Measurements from ENCODE around the gene PPP1R36. TPM values are rescaled to one million over a fixed set of nuclear protein-coding genes. Genes with fewer than 3 reads are reported as not detected.
A peak's percentile ranks its signal among the peaks of the same experiment; 100 is the strongest.

Gene PPP1R36
- total and polyA plus RNA-seq, 7 donors, result 1.1 to 8.6 (median 2.3) TPM; not detected in 2

DNA sequence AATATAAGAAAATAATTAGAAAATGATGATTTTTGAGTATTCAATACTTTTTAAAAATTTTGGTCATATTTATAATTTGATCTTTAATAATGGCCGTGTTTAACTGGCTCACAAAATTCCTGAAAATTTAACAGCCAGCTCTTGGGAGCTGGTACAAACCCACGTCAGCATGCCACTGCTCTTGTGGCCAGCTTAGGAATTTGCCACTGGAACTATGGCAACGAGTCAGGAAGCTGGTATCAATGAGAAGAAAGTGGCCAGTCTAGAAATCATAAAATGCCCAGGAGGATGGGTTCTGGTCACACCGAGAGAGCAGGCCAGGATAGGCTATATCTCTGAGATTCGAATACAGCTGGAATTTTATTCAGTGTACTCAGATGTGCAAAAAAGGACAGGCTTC lies 82.3 kb downstream of the PPP1R36 start:
- H3K27me3 ChIP-seq, result no peaks in the 10 kb centered on the region
- TF ChIP-seq POLR2AphosphoS5 (IDR thresholded peaks at IDR 0.05) (no peak), EP300 (IDR thresholded peaks at IDR 0.05) (no peak)
- no peak overlapping the region for H3K4me3 ChIP-seq
- DNase-seq, result peak; percentile 22
- no peaks in the 10 kb centered on the region for H3K36me3 ChIP-seq
- H3K9me3 ChIP-seq, result no peaks in the 10 kb centered on the region
- intact Hi-C loops (cut with DNase I), result loop anchor here (10.0 kb wide), 1 partner anchor 287 kb away; no protein-coding TSS in a partner anchor
- H3K4me1 ChIP-seq, result peaks cover 0 to 59% (median 41%) of the 10 kb centered on the region in 4 donors
- 30 to 69% methylated on average over 5 of the region's 5 CpGs for WGBS, 2 donors
- H3K27ac ChIP-seq, result peak overlapping the region in 3 of 4 donors; percentile 64 to 88 (median 87)

DNA sequence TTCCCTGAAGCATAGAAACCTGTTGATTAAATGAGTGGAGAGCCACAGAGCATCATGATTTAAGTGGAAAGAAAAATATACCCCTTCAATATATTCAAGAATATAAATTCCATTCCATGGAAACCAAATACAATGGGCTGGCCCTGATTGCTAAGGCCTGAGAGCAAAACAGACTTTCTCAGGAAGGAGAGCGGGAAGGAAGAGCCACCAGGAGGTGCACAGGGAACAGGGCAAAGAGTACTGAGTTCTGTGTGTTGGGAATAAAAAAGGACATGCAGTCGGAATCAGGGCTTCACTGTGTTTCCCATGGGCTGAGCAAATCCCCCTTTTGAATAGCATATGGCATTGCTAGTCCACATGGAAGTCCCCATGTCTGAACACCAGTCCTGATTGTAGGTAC lies 84.8 kb downstream of the PPP1R36 start:
- intact Hi-C loops (cut with DNase I), result loop anchor here (10.0 kb wide), 1 partner anchor 290 kb away; no protein-coding TSS in a partner anchor
- Histone ChIP-seq H3K4me1 (peaks cover 0 to 38% (median 23%) of the 10 kb centered on the region in 4 donors), H3K27ac (peak overlapping the region in 2 of 4 donors; percentile 87 to 88), H3K27me3 (no peaks in the 10 kb centered on the region), H3K9me3 (no peaks in the 10 kb centered on the region), H3K4me3 (no peak overlapping the region), H3K36me3 (no peaks in the 10 kb centered on the region)
- TF ChIP-seq, protein P1, sequence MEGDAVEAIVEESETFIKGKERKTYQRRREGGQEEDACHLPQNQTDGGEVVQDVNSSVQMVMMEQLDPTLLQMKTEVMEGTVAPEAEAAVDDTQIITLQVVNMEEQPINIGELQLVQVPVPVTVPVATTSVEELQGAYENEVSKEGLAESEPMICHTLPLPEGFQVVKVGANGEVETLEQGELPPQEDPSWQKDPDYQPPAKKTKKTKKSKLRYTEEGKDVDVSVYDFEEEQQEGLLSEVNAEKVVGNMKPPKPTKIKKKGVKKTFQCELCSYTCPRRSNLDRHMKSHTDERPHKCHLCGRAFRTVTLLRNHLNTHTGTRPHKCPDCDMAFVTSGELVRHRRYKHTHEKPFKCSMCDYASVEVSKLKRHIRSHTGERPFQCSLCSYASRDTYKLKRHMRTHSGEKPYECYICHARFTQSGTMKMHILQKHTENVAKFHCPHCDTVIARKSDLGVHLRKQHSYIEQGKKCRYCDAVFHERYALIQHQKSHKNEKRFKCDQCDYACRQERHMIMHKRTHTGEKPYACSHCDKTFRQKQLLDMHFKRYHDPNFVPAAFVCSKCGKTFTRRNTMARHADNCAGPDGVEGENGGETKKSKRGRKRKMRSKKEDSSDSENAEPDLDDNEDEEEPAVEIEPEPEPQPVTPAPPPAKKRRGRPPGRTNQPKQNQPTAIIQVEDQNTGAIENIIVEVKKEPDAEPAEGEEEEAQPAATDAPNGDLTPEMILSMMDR (IDR thresholded peaks at IDR 0.05), result no peak
- no peak for TF ChIP-seq EP300 (IDR thresholded peaks at IDR 0.05)
- TF ChIP-seq POLR2AphosphoS5 (IDR thresholded peaks at IDR 0.05), result no peak
- no peak for TF ChIP-seq POLR2A (IDR thresholded peaks at IDR 0.05)
- peak; percentile 37 for DNase-seq
- WGBS, 2 donors, result 82 to 91% methylated on average over 2 of the region's 2 CpGs

DNA sequence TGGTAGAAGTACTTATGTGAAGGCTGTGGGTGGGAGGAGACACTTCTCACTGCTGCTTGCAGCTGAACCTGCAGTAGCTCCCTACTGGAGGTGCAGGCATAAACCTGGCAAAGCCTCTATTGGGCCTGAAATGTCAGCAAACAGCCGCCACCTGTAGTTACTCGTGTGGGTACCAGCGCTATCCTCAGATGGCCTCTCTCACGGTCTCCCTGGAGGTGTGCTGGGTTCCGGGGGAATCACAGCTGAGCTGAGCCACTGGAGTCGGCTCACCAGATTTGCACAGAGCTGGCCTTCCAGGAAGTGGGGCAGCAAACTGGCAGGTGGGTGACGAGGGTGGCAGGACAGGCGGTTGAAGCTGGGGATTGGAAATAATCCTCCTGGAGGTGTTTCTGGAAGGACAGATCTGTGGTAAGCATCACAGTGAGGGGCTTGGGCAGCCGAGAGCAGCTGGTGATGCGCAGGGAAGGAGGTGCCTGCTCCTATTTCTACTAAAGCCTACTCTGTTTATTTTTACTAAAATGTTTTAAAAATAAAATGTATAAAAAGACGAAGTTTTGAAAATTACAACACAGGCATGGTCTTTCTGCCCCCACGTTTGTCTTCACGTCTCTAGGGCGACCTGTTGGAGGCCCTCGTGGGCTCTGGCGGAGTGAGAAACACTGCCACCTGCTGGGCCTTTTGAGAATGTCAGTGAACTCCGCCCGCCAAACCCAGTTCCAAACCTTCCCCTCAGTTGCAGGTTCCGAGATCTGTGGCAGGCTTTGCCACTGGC lies 86.6 kb downstream of the PPP1R36 start:
- Histone ChIP-seq H3K9me3 (no peaks in the 10 kb centered on the region), H3K4me1 (peaks cover 0 to 27% (median 11%) of the 10 kb centered on the region in 4 donors), H3K27ac (peak overlapping the region in 3 of 4 donors; percentile 20 to 51 (median 33)), H3K4me3 (no peak overlapping the region), H3K27me3 (no peaks in the 10 kb centered on the region), H3K36me3 (no peaks in the 10 kb centered on the region)
- WGBS, 2 donors, result 18 to 38% methylated on average over 19 of the region's 19 CpGs
- intact Hi-C loops (cut with DNase I), result loop anchor here (1.0 to 10.0 kb wide), 2 partner anchors 96 to 292 kb away; partner anchors contain the start of gene HSPA2
- DNase-seq, result peak; percentile 87
- TF ChIP-seq POLR2AphosphoS5 (IDR thresholded peaks at IDR 0.05) (peak in 2 of 4 donors; percentile 34 to 38), EP300 (IDR thresholded peaks at IDR 0.05) (no peak), POLR2A (IDR thresholded peaks at IDR 0.05) (no peak)
- TF ChIP-seq, protein P1 (IDR thresholded peaks at IDR 0.05), result peak; percentile 83 to 94 (median 90)

DNA sequence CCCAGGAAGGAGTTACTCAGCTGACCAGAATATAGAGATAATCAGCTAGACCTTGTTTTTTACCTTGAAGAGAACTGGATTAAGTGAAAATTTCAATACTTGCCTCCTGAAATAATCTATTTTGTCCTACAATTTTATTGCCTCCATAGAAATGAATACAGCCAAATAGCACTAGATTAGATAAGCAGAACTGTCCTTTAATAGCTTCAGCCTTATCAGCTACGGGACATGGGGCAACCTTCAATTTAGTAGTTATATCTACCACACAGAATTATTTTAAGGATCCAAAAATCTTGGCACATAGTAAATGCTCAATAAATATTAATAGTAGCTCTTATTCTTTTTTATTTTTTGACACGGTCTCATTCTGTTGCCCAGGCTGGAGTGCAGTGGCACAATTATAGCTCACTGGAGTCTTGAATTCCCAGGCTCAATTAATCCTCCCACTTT lies 87.2 kb downstream of the PPP1R36 start:
- 24 to 55% methylated on average over 2 of the region's 2 CpGs for WGBS, 2 donors
- H3K9me3 ChIP-seq, result no peaks in the 10 kb centered on the region
- H3K36me3 ChIP-seq, result no peaks in the 10 kb centered on the region
- no peak overlapping the region for H3K4me3 ChIP-seq
- TF ChIP-seq POLR2AphosphoS5 (IDR thresholded peaks at IDR 0.05), result no peak
- TF ChIP-seq EP300 (IDR thresholded peaks at IDR 0.05), result no peak
- H3K27me3 ChIP-seq, result no peaks in the 10 kb centered on the region
- peaks cover 0 to 22% (median 11%) of the 10 kb centered on the region in 4 donors for H3K4me1 ChIP-seq
- DNase-seq, result peak; percentile 29
- H3K27ac ChIP-seq, result no peak overlapping the region
- intact Hi-C loops (cut with DNase I), result loop anchor here (1.0 to 10.0 kb wide), 2 partner anchors 97 to 292 kb away; partner anchors contain the start of gene HSPA2

DNA sequence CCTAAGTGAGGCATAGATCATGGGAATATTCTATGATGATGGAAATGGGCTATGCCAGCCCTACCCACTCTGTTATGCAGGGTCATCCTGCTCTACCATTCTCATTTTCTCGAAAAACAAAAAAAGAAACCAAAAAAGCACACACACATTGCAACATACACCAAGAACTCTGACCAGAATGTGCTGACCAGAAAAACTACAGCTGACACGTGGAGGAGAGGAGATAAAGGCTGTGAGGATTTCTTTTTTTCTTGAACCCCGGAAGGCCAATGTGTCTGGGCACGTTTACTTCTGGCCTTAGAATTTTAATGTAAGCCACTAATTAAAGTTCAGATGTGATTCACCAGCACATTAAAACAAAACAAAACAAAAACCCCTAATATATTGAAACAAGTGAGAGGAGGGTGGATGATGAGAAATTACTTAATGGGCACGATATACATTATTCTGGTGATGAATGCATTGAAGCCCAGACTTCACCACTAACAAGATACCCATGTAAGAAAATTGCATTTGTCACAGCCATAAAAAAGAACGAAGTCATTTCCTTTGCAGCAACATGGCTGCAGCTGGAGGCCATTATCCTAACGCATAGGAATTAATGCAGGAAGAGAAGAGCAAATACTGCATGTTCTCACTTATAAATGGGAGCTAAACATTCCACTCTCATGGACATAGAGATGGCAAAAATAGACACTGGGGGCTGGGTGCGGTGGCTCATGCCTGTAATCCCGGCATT lies 88.1 kb downstream of the PPP1R36 start:
- no peak for DNase-seq
- H3K9me3 ChIP-seq, result no peaks in the 10 kb centered on the region
- intact Hi-C loops (cut with DNase I), result loop anchor here (10.0 kb wide), 1 partner anchor 293 kb away; no protein-coding TSS in a partner anchor
- no peaks in the 10 kb centered on the region for H3K36me3 ChIP-seq
- no peak overlapping the region for H3K27ac ChIP-seq
- H3K4me1 ChIP-seq, result peaks cover 0 to 18% (median 8%) of the 10 kb centered on the region in 4 donors
- TF ChIP-seq, protein P1 (IDR thresholded peaks at IDR 0.05), result no peak
- TF ChIP-seq POLR2A (IDR thresholded peaks at IDR 0.05) (no peak), EP300 (IDR thresholded peaks at IDR 0.05) (no peak), POLR2AphosphoS5 (IDR thresholded peaks at IDR 0.05) (no peak)
- no peaks in the 10 kb centered on the region for H3K27me3 ChIP-seq
- no peak overlapping the region for H3K4me3 ChIP-seq
- 79 to 83% methylated on average over 9 of the region's 9 CpGs for WGBS, 2 donors

Data from sigmoid colon (tissue), 7 donors.